H9 (cell line): ENCODE results near the gene KCNMB2. TPM values are rescaled to one million over a fixed set of nuclear protein-coding genes. Genes with fewer than 3 reads are reported as not detected.

Experiments used
- DNase-seq: peaks from one replicate; pipeline ENCODE4 v3.0.0-alpha.2; 2017
- H2AFZ ChIP-seq: one replicate; pipeline ENCODE4 v1.6.1; 2013; ENCODE audit warnings: mild to moderate bottlenecking, low read length, control low read depth, moderate library complexity
- H2AK5ac ChIP-seq: 2 replicates; pipeline ENCODE4 v1.6.1; 2013; ENCODE audit warnings: low read length, control low read depth, mixed read lengths; ENCODE audit not compliant: insufficient read length
- H2BK120ac ChIP-seq: one replicate; pipeline ENCODE4 v1.6.1; 2013; ENCODE audit warnings: low read depth, mild to moderate bottlenecking, low read length, control low read depth, inconsistent platforms; ENCODE audit not compliant: poor library complexity, severe bottlenecking
- H2BK12ac ChIP-seq: 2 replicates; pipeline ENCODE4 v1.6.1; 2013; ENCODE audit warnings: low read length, control low read depth, mixed read lengths, low read depth; ENCODE audit not compliant: insufficient read length
- H2BK15ac ChIP-seq: 2 replicates; pipeline ENCODE4 v1.6.1; 2013; ENCODE audit warnings: low read depth, low read length, control low read depth
- H2BK20ac ChIP-seq: one replicate; pipeline ENCODE4 v1.6.1; 2013; ENCODE audit warnings: low read depth, mild to moderate bottlenecking, low read length, control low read depth, inconsistent platforms; ENCODE audit not compliant: poor library complexity, severe bottlenecking
- H2BK5ac ChIP-seq: 2 replicates; pipeline ENCODE4 v1.6.1; 2013; ENCODE audit warnings: low read length, control low read depth, mixed read lengths; ENCODE audit not compliant: insufficient read length
- H3K14ac ChIP-seq: 2 replicates; pipeline ENCODE4 v1.6.1; 2013; ENCODE audit warnings: low read length, control low read depth; ENCODE audit not compliant: insufficient read depth
- H3K18ac ChIP-seq: 2 replicates; pipeline ENCODE4 v1.6.1; 2013; ENCODE audit warnings: low read depth, mild to moderate bottlenecking, mixed read lengths, low read length, control low read depth; ENCODE audit not compliant: insufficient read length
- H3K23ac ChIP-seq: 2 replicates; pipeline ENCODE4 v1.6.1; 2013; ENCODE audit warnings: low read length, control low read depth, mixed read lengths, low read depth; ENCODE audit not compliant: insufficient read length
- H3K23me2 ChIP-seq: 2 replicates; pipeline ENCODE4 v1.6.1; 2013; ENCODE audit warnings: low read depth, mild to moderate bottlenecking, mixed read lengths, low read length, control low read depth; ENCODE audit not compliant: insufficient read length, poor library complexity, severe bottlenecking
- H3K27ac ChIP-seq: 2 replicates; pipeline ENCODE4 v1.5.1; 2013; ENCODE audit warnings: low read length, control low read depth, mixed read lengths, low read depth; ENCODE audit not compliant: insufficient read length
- H3K27me3 ChIP-seq: 2 replicates; pipeline ENCODE4 v1.6.1; 2013; ENCODE audit warnings: low read length, control low read depth, inconsistent platforms; ENCODE audit not compliant: insufficient read depth
- H3K4ac ChIP-seq: 2 replicates; pipeline ENCODE4 v1.6.1; 2013; ENCODE audit warnings: low read depth, mild to moderate bottlenecking, control low read depth, inconsistent platforms, low read length, moderate library complexity
- H3K4me1 ChIP-seq: 2 replicates; pipeline ENCODE4 v1.6.1; 2013; ENCODE audit warnings: low read length, control low read depth, inconsistent platforms; ENCODE audit not compliant: insufficient read depth
- H3K4me2 ChIP-seq: 2 replicates; pipeline ENCODE4 v1.6.1; 2013; ENCODE audit warnings: low read length, control low read depth, mixed read lengths; ENCODE audit not compliant: insufficient read length, insufficient read depth
- H3K56ac ChIP-seq: 2 replicates; pipeline ENCODE4 v1.6.1; 2013; ENCODE audit warnings: low read depth, mild to moderate bottlenecking, mixed read lengths, low read length, control low read depth; ENCODE audit not compliant: insufficient read length
- H3K79me1 ChIP-seq: 2 replicates; pipeline ENCODE4 v1.6.1; 2013; ENCODE audit warnings: low read depth, mild to moderate bottlenecking, moderate library complexity, low read length, control low read depth, inconsistent platforms; ENCODE audit not compliant: insufficient read depth, poor library complexity, severe bottlenecking
- H3K79me2 ChIP-seq: 2 replicates; pipeline ENCODE4 v1.6.1; 2013; ENCODE audit warnings: low read length, control low read depth, inconsistent platforms; ENCODE audit not compliant: insufficient read depth
- H3K9ac ChIP-seq: 2 replicates; pipeline ENCODE4 v1.6.1; 2013; ENCODE audit warnings: low read length, control low read depth, mixed read lengths; ENCODE audit not compliant: insufficient read length; ENCODE audit errors: extremely low read depth
- H3K9me3 ChIP-seq: one replicate; pipeline ENCODE4 v1.6.1; 2013; ENCODE audit warnings: low read depth, low read length, inconsistent platforms; ENCODE audit not compliant: control insufficient read depth
- H3T11ph ChIP-seq: one replicate; pipeline ENCODE4 v1.6.1; 2013; ENCODE audit warnings: mild to moderate bottlenecking, low read length, control low read depth, inconsistent platforms
- H4K20me1 ChIP-seq: one replicate; pipeline ENCODE4 v1.6.1; 2013; ENCODE audit not compliant: control insufficient read depth, insufficient read length, insufficient read depth
- H4K5ac ChIP-seq: 2 replicates; pipeline ENCODE4 v1.6.1; 2013; ENCODE audit warnings: low read depth, mild to moderate bottlenecking, mixed read lengths, low read length, control low read depth; ENCODE audit not compliant: insufficient read length
- H4K8ac ChIP-seq: replicated peaks from 2 replicates; pipeline ENCODE4 v1.6.1; 2013; ENCODE audit warnings: low read length, control low read depth, mixed read lengths, low read depth; ENCODE audit not compliant: insufficient read length
- H4K91ac ChIP-seq: 2 replicates; pipeline ENCODE4 v1.6.1; 2013; ENCODE audit warnings: low read depth, mild to moderate bottlenecking, moderate library complexity, mixed read lengths, low read length, control low read depth; ENCODE audit not compliant: insufficient read length
- H3K27ac Mint-ChIP-seq, 3 experiments: 2 replicates in 2 of 3; 3 replicates in 1 of 3; pipeline ENCODE4 v1.8.0; 2020 to 2021; ENCODE audit warnings: mixed read lengths in 3 of 3, mild to moderate bottlenecking in 1 of 3, moderate library complexity in 1 of 3
- H3K27me3 Mint-ChIP-seq: 2 replicates; pipeline ENCODE4 v1.8.0; 2021; ENCODE audit warnings: low read depth, mild to moderate bottlenecking, moderate library complexity, mixed read lengths
- H3K36me3 Mint-ChIP-seq, 3 experiments: 2 replicates in 2 of 3; 3 replicates in 1 of 3; pipeline ENCODE4 v1.8.0; 2020 to 2021; ENCODE audit warnings: low read depth in 3 of 3, mixed read lengths in 3 of 3; ENCODE audit not compliant: insufficient read depth in 1 of 3
- H3K4me1 Mint-ChIP-seq, 2 experiments: 2 replicates each; pipeline ENCODE4 v1.8.0; 2020; ENCODE audit warnings: mixed read lengths in 2 of 2
- H3K4me3 Mint-ChIP-seq, 2 experiments: 2 replicates in 1 of 2; 3 replicates in 1 of 2; pipeline ENCODE4 v1.8.0; 2020 to 2021; ENCODE audit warnings: mild to moderate bottlenecking in 2 of 2, mixed read lengths in 2 of 2, moderate library complexity in 1 of 2
- H3K9me3 Mint-ChIP-seq, 2 experiments: 2 replicates in 1 of 2; 3 replicates in 1 of 2; pipeline ENCODE4 v1.8.0; 2020; ENCODE audit warnings: mild to moderate bottlenecking in 2 of 2, mixed read lengths in 2 of 2, moderate library complexity in 1 of 2
- CTCF ChIP-seq: fragments of 200-600 bp; sonication (generic); conservative IDR thresholded peaks from 3 replicates; pipeline ENCODE4 v1.8.0; 2021; ENCODE audit warnings: antibody characterized with exemption, mild to moderate bottlenecking
- total RNA-seq: library from RNA; stranded (reverse); gene quantifications from 2 replicates; pipeline ENCODE4 v1.2.1, GENCODE V29; 2021

KCNMB2 gene
- total RNA-seq, 1 experiment from 2014 or later, result not detected

- Mint-ChIP-seq H3K4me3 (no peak overlapping the region), H3K27ac (no peak overlapping the region), H3K27me3 (no peaks in the 10 kb centered on the region), H3K9me3 (peaks cover 15 to 20% of the 10 kb centered on the region in 2 experiments; a peak in 4 of 5 replicates), H3K4me1 (no peaks in the 10 kb centered on the region), H3K36me3 (peaks cover 12 to 22% (median 18%) of the 10 kb centered on the region in 3 experiments; a peak in 6 of 7 replicates)
- H3K27me3 ChIP-seq, result no peaks in the 10 kb centered on the region; the same call in 1 of the 2 replicates
- no peak overlapping the region for H3K14ac ChIP-seq
- no peak overlapping the region for H3K23ac ChIP-seq
- no peak overlapping the region for H3T11ph ChIP-seq
- no peak overlapping the region for H3K4me2 ChIP-seq
- H3K23me2 ChIP-seq, result no peaks in the 10 kb centered on the region
- no peak overlapping the region for H4K5ac ChIP-seq
- H3K18ac ChIP-seq, result no peak overlapping the region
- H4K20me1 ChIP-seq, result no peaks in the 10 kb centered on the region
- H3K9ac ChIP-seq, result no peak overlapping the region
- no peak overlapping the region for H2BK120ac ChIP-seq
- no peak overlapping the region for H2BK15ac ChIP-seq
- TF ChIP-seq CTCF, result no peak
- H4K8ac ChIP-seq, result no peak overlapping the region
- no peak overlapping the region for H2AK5ac ChIP-seq
- DNase-seq, result no peak
- H3K27ac ChIP-seq, result no peak overlapping the region
- no peak overlapping the region for H3K56ac ChIP-seq
- H3K9me3 ChIP-seq, result no peaks in the 10 kb centered on the region
- no peak overlapping the region for H3K4ac ChIP-seq
- H2BK5ac ChIP-seq, result no peak overlapping the region
- no peak overlapping the region for H2AFZ ChIP-seq
- no peaks in the 10 kb centered on the region for H3K79me2 ChIP-seq
- H3K4me1 ChIP-seq, result no peaks in the 10 kb centered on the region
- H4K91ac ChIP-seq, result no peak overlapping the region
- H3K79me1 ChIP-seq, result no peaks in the 10 kb centered on the region
- H2BK20ac ChIP-seq, result no peak overlapping the region
- no peak overlapping the region for H2BK12ac ChIP-seq
Observed at GRCh38 chr3:178837512-178837911, 301.3 kb downstream of the KCNMB2 start.
